A673 (cell line): Measurements from ENCODE around the gene RTCB. TPM values are rescaled to one million over a fixed set of nuclear protein-coding genes. Genes with fewer than 3 reads are reported as not detected.

Experiments
- BruUV-seq: library from RNA; stranded (reverse); fragments of 400-500 nt; replicated peaks from 2 replicates; lab custom pipeline; 2021; lab: Mats Ljungman, UMichigan
- CTCF ChIA-PET: fragments of 300-600 bp; sonication (Branson Sonifier 250); formaldehyde crosslinking; loops from one replicate; lab custom pipeline; 2022; ENCODE audit warnings: antibody characterized with exemption; lab: Charles Lee
- POLR2A ChIA-PET: fragments of 300-600 bp; sonication (Branson Sonifier 250); formaldehyde crosslinking; loops from one replicate; lab custom pipeline; 2022; ENCODE audit warnings: antibody characterized with exemption; ENCODE audit not compliant: low non-redundant PET; lab: Charles Lee
- DNase-seq: peaks from one replicate; pipeline ENCODE4 v3.0.0-alpha.2; 2015; ENCODE audit warnings: low spot score
- H3K27ac ChIP-seq: fragments of 200-600 bp; sonication (generic); 2 replicates; pipeline ENCODE4 v1.5.1; 2016; ENCODE audit warnings: mixed run types, low read depth, mild to moderate bottlenecking, mixed read lengths, antibody characterized with exemption, low read length; ENCODE audit not compliant: poor library complexity, severe bottlenecking
- H3K27me3 ChIP-seq: fragments of 200-600 bp; sonication (generic); replicated peaks from 2 replicates; pipeline ENCODE4 v1.6.1; 2017; ENCODE audit warnings: mixed run types, low read depth, mild to moderate bottlenecking, mixed read lengths, antibody characterized with exemption, low read length; ENCODE audit not compliant: insufficient read depth, poor library complexity
- H3K36me3 ChIP-seq: fragments of 200-600 bp; sonication (generic); 2 replicates; pipeline ENCODE4 v1.6.1; 2016; ENCODE audit warnings: mixed run types, mild to moderate bottlenecking, mixed read lengths, antibody characterized with exemption, low read length; ENCODE audit not compliant: insufficient read depth, poor library complexity, severe bottlenecking
- H3K4me1 ChIP-seq: fragments of 200-600 bp; sonication (generic); 2 replicates; pipeline ENCODE4 v1.6.1; 2017; ENCODE audit warnings: mixed run types, mild to moderate bottlenecking, mixed read lengths, antibody characterized with exemption, low read length; ENCODE audit not compliant: insufficient read depth, poor library complexity, severe bottlenecking
- H3K4me3 ChIP-seq: fragments of 200-600 bp; sonication (generic); 2 replicates; pipeline ENCODE4 v1.5.1; 2016; ENCODE audit warnings: low read depth, mixed run types, mild to moderate bottlenecking, mixed read lengths, low read length; ENCODE audit not compliant: poor library complexity, severe bottlenecking
- H3K9me3 ChIP-seq: fragments of 200-600 bp; sonication (generic); 2 replicates; pipeline ENCODE4 v1.6.1; 2016; ENCODE audit warnings: mixed run types, low read depth, mild to moderate bottlenecking, mixed read lengths, antibody characterized with exemption, low read length; ENCODE audit not compliant: poor library complexity, severe bottlenecking
- CTCF ChIP-seq: fragments of 300-800, 200-600 bp; sonication (generic); conservative IDR thresholded peaks from 2 replicates; pipeline ENCODE4 v1.5.1; 2017; ENCODE audit warnings: low read depth, mild to moderate bottlenecking, antibody characterized with exemption, low read length, moderate library complexity, mixed read lengths
- EZH2 ChIP-seq: fragments of 200-600 bp; sonication (generic); IDR thresholded peaks from 2 replicates; pipeline ENCODE4 v1.6.1; 2017; ENCODE audit warnings: borderline replicate concordance, low read depth, mild to moderate bottlenecking, mixed read lengths, antibody characterized with exemption, low read length; ENCODE audit not compliant: poor library complexity, severe bottlenecking
- intact Hi-C: fragments of 100-400 bp; cut with micrococcal nuclease; formaldehyde crosslinking; loops from one replicate; pipeline ENCODE4 v1.10.0; 2022; ENCODE audit not compliant: unreplicated experiment
- total RNA-seq: library from RNA; stranded (reverse); gene quantifications from 2 replicates; pipeline ENCODE4 v1.2.3, GENCODE V29; 2021

Gene RTCB
- total RNA-seq, 1 experiment from 2014 or later: 123 TPM

GRCh38 chr22:32343941-32344340, 68.1 kb downstream of the RTCB start:
- no peak for TF ChIP-seq CTCF
- no peak for TF ChIP-seq EZH2
- H3K27me3 ChIP-seq: peaks cover 2% of the 10 kb centered on the region
- CTCF ChIA-PET: no interaction called here
- POLR2A ChIA-PET: no interaction called here
- intact Hi-C loops: no loop called here
- no peaks in the 10 kb centered on the region for H3K4me1 ChIP-seq
- no peak overlapping the region for H3K4me3 ChIP-seq
- H3K36me3 ChIP-seq: no peaks in the 10 kb centered on the region
- DNase-seq: no peak
- no TSS peak for BruUV-seq
- no peaks in the 10 kb centered on the region for H3K9me3 ChIP-seq
- no peak overlapping the region for H3K27ac ChIP-seq

- no peaks in the 10 kb centered on the region for H3K4me1 ChIP-seq
- H3K27me3 ChIP-seq: peaks cover 2% of the 10 kb centered on the region
- intact Hi-C loops: no loop called here
- no peak for DNase-seq
- no TSS peak for BruUV-seq
- no peaks in the 10 kb centered on the region for H3K36me3 ChIP-seq
- H3K9me3 ChIP-seq: no peaks in the 10 kb centered on the region
- H3K27ac ChIP-seq: no peak overlapping the region
- TF ChIP-seq CTCF (no peak), EZH2 (no peak)
- no peak overlapping the region for H3K4me3 ChIP-seq
- ChIA-PET CTCF (no interaction called here), POLR2A (interaction anchor here (0.9 kb wide), 1 partner anchor 71 kb away, joined by 3 read pairs; no protein-coding TSS in a partner anchor)
These were observed 69.1 kb downstream of the RTCB start for GRCh38 chr22:32342977-32343376.

GRCh38 chr22:32341122-32341740, 70.8 kb downstream of the RTCB start:
- TF ChIP-seq CTCF (no peak), EZH2 (no peak)
- no peak overlapping the region for H3K27ac ChIP-seq
- POLR2A ChIA-PET: no interaction called here
- H3K9me3 ChIP-seq: no peaks in the 10 kb centered on the region
- no peaks in the 10 kb centered on the region for H3K36me3 ChIP-seq
- intact Hi-C loops: no loop called here
- no peaks in the 10 kb centered on the region for H3K4me1 ChIP-seq
- no TSS peak for BruUV-seq
- no peak overlapping the region for H3K4me3 ChIP-seq
- peaks cover 2% of the 10 kb centered on the region for H3K27me3 ChIP-seq
- no peak for DNase-seq
- CTCF ChIA-PET: no interaction called here
